Kidney epithelial cell (primary cell): ENCODE measurements around the gene PKN1. TPM values are rescaled to one million over a fixed set of nuclear protein-coding genes. Genes with fewer than 3 reads are reported as not detected.

ENCODE experiments used
- DNase-seq: peaks from one replicate; pipeline ENCODE4 v3.0.0-alpha.2; 2010; ENCODE audit warnings: low read depth
- H3K27me3 ChIP-seq: 2 replicates; pipeline ENCODE4 v1.6.0; 2011; ENCODE audit warnings: low read length; ENCODE audit not compliant: control insufficient read depth, insufficient read depth
- H3K36me3 ChIP-seq: 2 replicates; pipeline ENCODE4 v1.5.1; 2011; ENCODE audit warnings: low read length; ENCODE audit not compliant: control insufficient read depth, insufficient read depth
- H3K4me3 ChIP-seq: 2 replicates; pipeline ENCODE4 v1.5.1; 2011; ENCODE audit warnings: low read depth, mild to moderate bottlenecking, control low read depth, low read length
- total RNA-seq: library from RNA; depleted of rRNA; stranded (reverse); fragments of >200 nt; gene quantifications from 2 replicates; pipeline ENCODE4 v1.2.3, GENCODE V29; 2015
- TF ChIP-seq, protein P1 (sequence below): IDR thresholded peaks from 2 replicates; pipeline ENCODE4 v1.5.1; 2011; ENCODE audit warnings: mild to moderate bottlenecking, moderate library complexity, low read length, control low read depth, inconsistent platforms; ENCODE audit not compliant: insufficient read depth, poor library complexity, severe bottlenecking

The PKN1 gene
- total RNA-seq, 1 donor from 2014 or later, result 230 TPM

DNA sequence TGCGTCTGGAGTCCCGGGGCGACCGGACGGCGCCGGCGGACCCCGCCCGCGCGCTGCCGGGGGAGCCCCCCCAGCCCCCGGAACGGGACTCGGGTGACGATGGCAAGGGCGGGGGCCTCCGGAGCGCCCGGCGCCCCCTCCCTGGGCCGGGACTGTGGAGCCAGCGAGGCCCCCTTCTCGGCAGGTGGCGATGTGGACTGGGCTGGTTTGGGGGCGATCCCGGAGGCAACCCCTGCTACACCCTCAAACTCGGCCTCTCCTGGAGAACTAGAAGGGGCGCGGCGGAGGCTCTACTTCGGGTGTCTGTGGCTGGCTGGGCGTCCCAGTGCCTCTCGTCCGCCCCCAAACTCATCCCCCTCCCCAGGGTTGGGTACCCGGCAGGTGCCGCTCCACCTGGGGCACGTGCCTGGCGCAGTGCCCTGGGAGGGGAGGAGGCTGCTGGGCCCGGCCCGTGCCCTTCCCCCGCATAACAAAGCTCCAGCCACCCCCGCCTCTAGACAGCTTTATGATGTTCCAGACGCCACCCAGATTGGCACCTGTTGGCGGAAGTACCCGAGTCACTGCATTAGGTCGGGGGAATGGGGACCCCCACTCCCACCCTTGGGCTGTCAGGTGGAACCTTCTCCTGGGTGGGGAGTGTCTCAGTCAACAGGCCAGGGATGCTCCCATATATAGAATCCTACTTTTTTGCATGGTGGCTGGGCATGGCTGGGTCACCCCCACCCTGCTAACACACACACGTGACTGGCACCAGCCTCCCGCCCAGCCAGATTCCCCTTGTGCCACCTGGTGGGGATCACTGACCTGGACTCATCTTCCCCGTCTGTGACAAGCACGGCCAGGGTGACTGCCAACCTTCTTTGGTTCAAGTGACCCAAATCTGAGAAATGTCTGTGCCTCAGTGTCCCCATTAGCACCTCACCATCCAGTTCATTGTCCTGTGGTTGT is 722 bp downstream of the PKN1 start:
- Histone ChIP-seq H3K36me3 (no peaks in the 10 kb centered on the region), H3K4me3 (peak overlapping the region; percentile 71), H3K27me3 (no peaks in the 10 kb centered on the region)
- no peak for DNase-seq
- TF ChIP-seq, protein P1, sequence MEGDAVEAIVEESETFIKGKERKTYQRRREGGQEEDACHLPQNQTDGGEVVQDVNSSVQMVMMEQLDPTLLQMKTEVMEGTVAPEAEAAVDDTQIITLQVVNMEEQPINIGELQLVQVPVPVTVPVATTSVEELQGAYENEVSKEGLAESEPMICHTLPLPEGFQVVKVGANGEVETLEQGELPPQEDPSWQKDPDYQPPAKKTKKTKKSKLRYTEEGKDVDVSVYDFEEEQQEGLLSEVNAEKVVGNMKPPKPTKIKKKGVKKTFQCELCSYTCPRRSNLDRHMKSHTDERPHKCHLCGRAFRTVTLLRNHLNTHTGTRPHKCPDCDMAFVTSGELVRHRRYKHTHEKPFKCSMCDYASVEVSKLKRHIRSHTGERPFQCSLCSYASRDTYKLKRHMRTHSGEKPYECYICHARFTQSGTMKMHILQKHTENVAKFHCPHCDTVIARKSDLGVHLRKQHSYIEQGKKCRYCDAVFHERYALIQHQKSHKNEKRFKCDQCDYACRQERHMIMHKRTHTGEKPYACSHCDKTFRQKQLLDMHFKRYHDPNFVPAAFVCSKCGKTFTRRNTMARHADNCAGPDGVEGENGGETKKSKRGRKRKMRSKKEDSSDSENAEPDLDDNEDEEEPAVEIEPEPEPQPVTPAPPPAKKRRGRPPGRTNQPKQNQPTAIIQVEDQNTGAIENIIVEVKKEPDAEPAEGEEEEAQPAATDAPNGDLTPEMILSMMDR, result no peak

DNA sequence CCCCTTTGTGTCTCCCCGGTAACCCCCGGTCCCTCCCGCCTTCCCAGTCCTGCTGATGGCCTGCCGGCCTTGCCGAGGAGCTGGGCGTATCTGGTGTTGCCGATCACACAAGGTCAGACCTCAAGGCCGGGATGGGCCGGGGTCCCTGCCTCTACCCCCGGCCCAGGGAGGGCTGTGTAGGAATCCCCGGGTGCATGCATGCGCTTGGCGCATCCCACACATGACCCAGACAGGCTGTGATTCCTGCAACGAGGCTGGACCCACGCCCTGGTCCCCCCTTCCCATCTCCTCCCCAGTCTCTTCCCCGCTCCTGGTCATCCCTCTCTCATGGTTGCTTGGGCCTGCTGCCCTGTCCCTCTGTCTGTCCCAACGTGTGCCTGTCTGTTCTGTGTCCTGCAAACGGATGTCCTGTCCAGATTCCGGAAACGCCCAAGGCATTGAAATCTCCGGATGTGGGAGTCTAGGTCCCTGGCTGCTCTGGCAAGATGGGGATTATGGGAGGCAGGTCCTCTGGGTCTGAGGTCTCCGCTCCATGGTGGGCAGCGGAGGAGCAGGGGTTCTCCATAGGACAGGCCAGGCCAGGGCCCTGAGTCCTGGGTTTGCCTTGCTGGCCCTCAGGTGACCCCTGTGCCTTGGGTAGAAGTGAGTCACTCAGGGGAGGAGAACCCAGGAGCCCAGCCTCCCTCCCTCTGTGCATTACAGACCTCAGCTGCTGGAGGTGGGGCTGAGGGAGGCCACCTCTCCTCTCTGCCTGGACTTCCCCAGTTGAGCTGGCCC is 1.6 kb downstream of the PKN1 start:
- Histone ChIP-seq H3K27me3 (no peaks in the 10 kb centered on the region), H3K4me3 (peak overlapping the region; percentile 71)

DNA sequence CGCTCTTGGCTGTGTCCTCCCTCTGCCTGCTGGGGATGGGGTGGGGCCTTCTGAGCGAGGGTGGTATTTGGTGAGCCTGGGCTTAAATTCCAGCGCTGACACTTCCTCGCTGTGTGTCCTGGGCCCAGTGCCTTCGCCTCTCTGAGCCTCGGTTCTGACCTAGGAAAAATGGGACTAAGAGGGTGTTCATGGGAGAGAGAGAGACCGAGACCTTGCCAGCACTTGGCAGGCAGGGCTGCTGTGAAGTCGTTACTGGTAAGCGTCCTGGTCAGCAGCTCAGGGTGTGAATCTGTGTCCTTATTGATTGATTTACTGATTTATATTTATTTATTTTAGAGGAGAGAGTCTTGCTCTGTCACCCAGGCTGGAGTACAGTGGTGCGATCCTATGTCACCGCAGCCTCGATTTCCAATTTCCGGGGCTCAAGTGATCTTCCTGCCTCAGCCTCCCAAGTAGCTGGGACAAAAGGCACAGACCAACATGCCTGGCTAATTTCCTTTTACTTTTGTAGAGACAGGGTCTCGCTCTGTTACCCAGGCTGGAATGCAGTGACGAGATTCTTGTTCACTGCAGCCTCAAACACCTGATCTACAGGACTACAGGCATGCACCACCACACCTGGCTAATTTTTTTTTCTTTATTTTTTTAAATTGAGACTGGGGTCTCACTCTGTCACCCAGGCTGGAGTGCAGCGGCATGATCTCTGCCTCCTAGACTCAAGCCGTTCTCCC is 2.4 kb downstream of the PKN1 start:
- no peaks in the 10 kb centered on the region for H3K27me3 ChIP-seq
- H3K36me3 ChIP-seq, result no peaks in the 10 kb centered on the region
- H3K4me3 ChIP-seq, result no peak overlapping the region
- TF ChIP-seq, protein P1, result no peak
- no peak for DNase-seq

More for the DNA sequence above, 1.6 kb downstream of the PKN1 start:
- peak; percentile 58 for DNase-seq
- H3K36me3 ChIP-seq, result no peaks in the 10 kb centered on the region
- TF ChIP-seq, protein P1, result no peak

DNA sequence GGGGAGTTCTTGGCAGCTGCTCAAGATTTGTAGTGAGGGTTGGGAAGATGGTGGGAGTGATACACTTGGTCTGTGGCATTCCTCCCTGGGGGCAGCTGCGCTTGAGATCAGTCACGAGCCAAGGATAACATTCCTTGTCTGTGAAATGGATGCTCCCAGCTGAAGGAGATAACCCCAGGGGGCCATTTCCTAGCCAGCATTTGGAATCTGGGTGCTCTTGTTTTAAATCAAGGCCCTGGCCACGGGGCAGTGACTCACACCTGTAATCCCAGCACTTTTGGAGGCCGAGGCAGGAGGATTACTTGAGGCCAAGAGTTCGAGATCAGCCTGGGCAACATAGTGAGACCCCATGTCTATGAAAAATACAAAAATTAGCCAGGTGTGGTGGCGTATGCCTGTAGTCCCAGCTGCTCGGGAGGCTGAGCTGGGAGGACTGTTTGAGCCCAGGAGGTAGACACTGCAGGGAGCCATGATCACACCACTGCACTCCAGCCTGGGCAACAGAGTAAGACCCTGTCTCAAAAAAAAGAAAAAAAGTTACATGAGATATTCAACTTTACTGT is 4.6 kb downstream of the PKN1 start:
- TF ChIP-seq, protein P1, result no peak
- DNase-seq, result no peak
- no peak overlapping the region for H3K4me3 ChIP-seq
- H3K36me3 ChIP-seq, result no peaks in the 10 kb centered on the region
- H3K27me3 ChIP-seq, result no peaks in the 10 kb centered on the region

DNA sequence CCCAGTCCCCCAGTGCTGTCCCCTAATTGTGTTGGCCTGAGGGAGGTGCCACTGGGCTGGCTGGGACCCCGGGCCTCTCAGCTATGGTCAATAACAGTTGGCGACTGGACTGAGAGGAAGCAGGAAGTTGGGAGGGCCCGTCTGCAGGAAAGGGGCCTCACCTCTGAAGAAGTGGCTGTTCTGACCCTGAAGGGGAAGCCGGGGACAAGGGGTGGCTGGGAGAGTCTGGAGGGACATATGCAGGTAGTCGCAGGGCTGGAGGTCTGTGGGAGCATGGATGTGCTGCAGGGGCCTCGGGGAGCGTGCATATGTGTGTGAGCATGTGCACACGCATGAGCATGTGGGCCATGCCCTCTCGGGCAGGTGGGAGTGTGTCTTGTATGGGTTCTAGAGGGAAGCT is 5.9 kb downstream of the PKN1 start:
- Histone ChIP-seq H3K27me3 (no peaks in the 10 kb centered on the region), H3K36me3 (peaks cover 6% of the 10 kb centered on the region), H3K4me3 (no peak overlapping the region)
- TF ChIP-seq, protein P1, result no peak
- no peak for DNase-seq
